ENCODE data around the gene AGAP1.

- no peak for TF ChIP-seq POLR2AphosphoS5 (IDR thresholded peaks at IDR 0.05)
- TF ChIP-seq CTCF (IDR thresholded peaks at IDR 0.05; ENCODE audit: poor library complexity, severe bottlenecking) = no peak
Measured at GRCh38 chr2:236078297-236079255, 584.7 kb downstream of the AGAP1 start.

Measured in neural cell (in vitro differentiated cells).